Measurements from ENCODE around the gene PROZ. TPM values are rescaled to one million over a fixed set of nuclear protein-coding genes. Genes with fewer than 3 reads are reported as not detected.

PROZ gene
- total and polyA plus RNA-seq, 2 of the 13 experiments (the other 11 are each of a cell fraction or from before 2014, with no cell fraction given), result 5.6 to 22.5 TPM

DNA sequence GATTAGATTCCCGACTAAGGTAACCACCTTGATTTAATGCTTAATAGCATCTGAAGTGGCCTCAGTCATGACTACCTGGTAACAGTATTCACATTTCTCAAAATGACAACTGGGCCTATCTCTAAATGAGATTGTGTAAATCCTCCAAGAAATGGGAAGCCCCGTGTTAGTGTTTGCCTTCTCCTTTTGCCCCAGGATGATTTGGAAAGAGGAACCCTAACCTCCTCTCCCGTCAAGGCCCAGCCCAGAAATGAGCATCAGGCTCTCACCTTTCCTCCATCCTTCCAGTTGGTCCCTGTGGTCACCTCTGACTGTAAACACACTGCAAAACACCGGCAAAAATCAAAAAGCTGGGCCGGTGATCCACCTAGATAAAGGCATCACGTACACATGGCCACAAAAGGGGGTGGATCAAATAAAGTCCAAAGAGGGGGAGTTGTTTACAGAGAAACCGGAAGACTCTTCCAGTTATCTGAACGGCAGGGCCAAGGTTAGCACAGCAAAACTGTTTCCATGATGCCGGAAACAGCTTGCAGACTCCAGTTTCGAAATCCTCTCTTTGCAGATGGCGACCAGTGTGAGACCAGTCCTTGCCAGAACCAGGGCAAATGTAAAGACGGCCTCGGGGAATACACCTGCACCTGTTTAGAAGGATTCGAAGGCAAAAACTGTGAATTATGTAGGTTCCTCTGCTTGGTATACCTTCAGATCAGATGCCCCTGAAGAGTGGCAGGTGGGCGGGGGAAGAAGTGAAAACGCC lies 19.5 kb upstream of the PROZ start (continued):
- TF ChIP-seq NFYC (CRISPR knock-in tag; IDR thresholded peaks at IDR 0.05) (peak; percentile 40; the same call in 1 of the 2 replicates), BRCA1 (CRISPR knock-in tag; IDR thresholded peaks at IDR 0.05) (no peak; the same call in 1 of the 2 replicates), ZNF10 (CRISPR knock-in tag; IDR thresholded peaks at IDR 0.05; ENCODE audit: borderline replicate concordance, low read depth) (no peak), ZNF343 (CRISPR knock-in tag; IDR thresholded peaks at IDR 0.05) (0 out of 2 replicates have a peak, but pooled peaks have one; percentile 58), ZNF292 (CRISPR knock-in tag; IDR thresholded peaks at IDR 0.05; ENCODE audit: borderline replicate concordance, low read depth) (no peak), MXD4 (CRISPR knock-in tag; IDR thresholded peaks at IDR 0.05) (no peak), CEBPG (CRISPR knock-in tag; IDR thresholded peaks at IDR 0.05) (peak; percentile 92), FOSL1 (CRISPR knock-in tag; IDR thresholded peaks at IDR 0.05; ENCODE audit: borderline replicate concordance) (no peak), NFE2 (CRISPR knock-in tag; IDR thresholded peaks at IDR 0.05) (no peak), ZZZ3 (CRISPR knock-in tag; IDR thresholded peaks at IDR 0.05; ENCODE audit: borderline replicate concordance) (no peak), KMT2A (CRISPR knock-in tag; IDR thresholded peaks at IDR 0.05) (peak; percentile 63; the same call in 1 of the 2 replicates), DMAP1 (CRISPR knock-in tag; IDR thresholded peaks at IDR 0.05) (peak; percentile 82), ZFP82 (CRISPR knock-in tag; IDR thresholded peaks at IDR 0.05; ENCODE audit: borderline replicate concordance) (no peak; the same call in 1 of the 2 replicates), ZNF577 (CRISPR knock-in tag; IDR thresholded peaks at IDR 0.05; ENCODE audit: borderline replicate concordance, low read depth) (no peak), HNRNPH1 (optimal IDR thresholded peaks at IDR 0.05; ENCODE audit: low read depth, low read length) (no peak), HCFC1 (IDR thresholded peaks at IDR 0.05; ENCODE audit: low read depth, low read length) (no peak), SRSF9 (IDR thresholded peaks at IDR 0.05; ENCODE audit: borderline replicate concordance, insufficient read depth, low read depth, low read length, poor library complexity, severe bottlenecking) (no peak), SATB2 (CRISPR knock-in tag; IDR thresholded peaks at IDR 0.05) (no peak), BCL6 (CRISPR knock-in tag; IDR thresholded peaks at IDR 0.05) (peak; percentile 82), DNMT3B (CRISPR knock-in tag; conservative IDR thresholded peaks at IDR 0.05) (0 out of 2 replicates have a peak, but pooled peaks have one; percentile 37), SIN3A (IDR thresholded peaks at IDR 0.05; ENCODE audit: borderline replicate concordance, low read depth, low read length) (peak; percentile 93), XBP1 (CRISPR knock-in tag; IDR thresholded peaks at IDR 0.05) (no peak), ZSCAN20 (CRISPR knock-in tag; IDR thresholded peaks at IDR 0.05; ENCODE audit: borderline replicate concordance) (no peak)
- TF ChIP-seq, protein P1, sequence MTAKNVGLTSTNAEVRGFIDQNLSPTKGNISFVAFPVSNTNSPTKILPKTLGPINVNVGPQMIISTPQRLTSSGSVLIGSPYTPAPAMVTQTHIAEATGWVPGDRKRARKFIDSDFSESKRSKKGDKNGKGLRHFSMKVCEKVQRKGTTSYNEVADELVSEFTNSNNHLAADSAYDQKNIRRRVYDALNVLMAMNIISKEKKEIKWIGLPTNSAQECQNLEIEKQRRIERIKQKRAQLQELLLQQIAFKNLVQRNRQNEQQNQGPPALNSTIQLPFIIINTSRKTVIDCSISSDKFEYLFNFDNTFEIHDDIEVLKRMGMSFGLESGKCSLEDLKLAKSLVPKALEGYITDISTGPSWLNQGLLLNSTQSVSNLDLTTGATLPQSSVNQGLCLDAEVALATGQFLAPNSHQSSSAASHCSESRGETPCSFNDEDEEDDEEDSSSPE (CRISPR knock-in tag; IDR thresholded peaks at IDR 0.05), result peak; percentile 51
- TF ChIP-seq, protein P2, sequence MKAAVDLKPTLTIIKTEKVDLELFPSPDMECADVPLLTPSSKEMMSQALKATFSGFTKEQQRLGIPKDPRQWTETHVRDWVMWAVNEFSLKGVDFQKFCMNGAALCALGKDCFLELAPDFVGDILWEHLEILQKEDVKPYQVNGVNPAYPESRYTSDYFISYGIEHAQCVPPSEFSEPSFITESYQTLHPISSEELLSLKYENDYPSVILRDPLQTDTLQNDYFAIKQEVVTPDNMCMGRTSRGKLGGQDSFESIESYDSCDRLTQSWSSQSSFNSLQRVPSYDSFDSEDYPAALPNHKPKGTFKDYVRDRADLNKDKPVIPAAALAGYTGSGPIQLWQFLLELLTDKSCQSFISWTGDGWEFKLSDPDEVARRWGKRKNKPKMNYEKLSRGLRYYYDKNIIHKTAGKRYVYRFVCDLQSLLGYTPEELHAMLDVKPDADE (CRISPR knock-in tag; IDR thresholded peaks at IDR 0.05), result no peak
- TF ChIP-seq, protein P3, sequence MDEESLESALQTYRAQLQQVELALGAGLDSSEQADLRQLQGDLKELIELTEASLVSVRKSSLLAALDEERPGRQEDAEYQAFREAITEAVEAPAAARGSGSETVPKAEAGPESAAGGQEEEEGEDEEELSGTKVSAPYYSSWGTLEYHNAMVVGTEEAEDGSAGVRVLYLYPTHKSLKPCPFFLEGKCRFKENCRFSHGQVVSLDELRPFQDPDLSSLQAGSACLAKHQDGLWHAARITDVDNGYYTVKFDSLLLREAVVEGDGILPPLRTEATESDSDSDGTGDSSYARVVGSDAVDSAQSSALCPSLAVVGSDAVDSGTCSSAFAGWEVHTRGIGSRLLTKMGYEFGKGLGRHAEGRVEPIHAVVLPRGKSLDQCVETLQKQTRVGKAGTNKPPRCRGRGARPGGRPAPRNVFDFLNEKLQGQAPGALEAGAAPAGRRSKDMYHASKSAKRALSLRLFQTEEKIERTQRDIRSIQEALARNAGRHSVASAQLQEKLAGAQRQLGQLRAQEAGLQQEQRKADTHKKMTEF (CRISPR knock-in tag; IDR thresholded peaks at IDR 0.05), result peak; percentile 92

Measured in HepG2 (cell line).